AG10803 (cell line): ENCODE measurements around the gene PRR4.

Experiments
- DNase-seq: peaks from one replicate; pipeline ENCODE4 v3.0.0; 2010; ENCODE audit warnings: low read depth
- H3K4me3 ChIP-seq: 2 replicates; pipeline ENCODE4 v1.5.1; 2011; ENCODE audit warnings: mild to moderate bottlenecking, low read length, control low read depth
- CTCF ChIP-seq: conservative IDR thresholded peaks from 2 replicates; pipeline ENCODE4 v1.5.1; 2011; ENCODE audit warnings: mild to moderate bottlenecking, low read length, control low read depth, inconsistent platforms

PRR4 gene

GRCh38 chr12:10802587-10802986 lies 46.7 kb downstream of the PRR4 start, which contains the start of gene TAS2R7:
TSS of gene TAS2R7 (minus strand) at chr12:10802627. CDS start at chr12:10802570, 57 bp downstream.
- H3K4me3 ChIP-seq: no peak within 1 kb of the TSS
- no peak for TF ChIP-seq CTCF
- DNase-seq: no peak

- TF ChIP-seq CTCF: no peak
- no peak for DNase-seq
- no peak overlapping the region for H3K4me3 ChIP-seq
Observed at GRCh38 chr12:10801741-10802140, 47.5 kb downstream of the PRR4 start.
